GM18505 (cell line): ENCODE data around the gene ADARB2.
"Not testable (repeated sequence)": the region's sequence is repeated elsewhere in the genome, so short reads cannot be mapped to it uniquely, and the experiment has no call there.

Experiments
- ATAC-seq: cut with Tn5 transposase; IDR thresholded peaks from one replicate; pipeline ENCODE4 v1.9.1; 2021; ENCODE audit not compliant: unreplicated experiment
- POLR2A ChIP-seq: IDR thresholded peaks from 4 replicates; pipeline ENCODE4 v1.6.1; 2011; ENCODE audit warnings: borderline replicate concordance; ENCODE audit not compliant: insufficient read depth, insufficient read length; ENCODE audit errors: extremely low read depth

The ADARB2 gene

GRCh38 chr10:1462994-1463633 lies 274.2 kb downstream of the ADARB2 start:
- no peak for TF ChIP-seq POLR2A
- no peak for ATAC-seq

DNA sequence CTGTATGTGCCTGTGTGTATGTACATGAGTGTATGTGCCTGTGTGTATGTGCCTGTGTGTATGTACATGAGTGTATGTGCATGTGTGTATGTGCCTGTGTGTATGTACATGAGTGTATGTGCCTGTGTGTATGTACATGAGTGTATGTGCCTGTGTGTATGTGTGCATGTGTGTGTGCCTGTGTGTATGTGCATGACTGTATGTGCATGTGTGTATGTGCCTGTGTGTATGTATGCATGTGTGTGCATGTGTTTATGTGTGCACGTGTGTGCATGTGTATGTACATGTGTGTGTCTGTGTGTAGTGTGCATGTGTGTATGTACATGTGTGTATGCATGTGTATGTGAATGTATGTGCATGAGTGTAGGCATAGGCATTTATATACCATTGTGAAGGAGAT lies 274.8 kb downstream of the ADARB2 start:
- no peak for ATAC-seq
- no peak for TF ChIP-seq POLR2A

- no peak for ATAC-seq
These were observed 275.3 kb downstream of the ADARB2 start for GRCh38 chr10:1462032-1462431.

DNA sequence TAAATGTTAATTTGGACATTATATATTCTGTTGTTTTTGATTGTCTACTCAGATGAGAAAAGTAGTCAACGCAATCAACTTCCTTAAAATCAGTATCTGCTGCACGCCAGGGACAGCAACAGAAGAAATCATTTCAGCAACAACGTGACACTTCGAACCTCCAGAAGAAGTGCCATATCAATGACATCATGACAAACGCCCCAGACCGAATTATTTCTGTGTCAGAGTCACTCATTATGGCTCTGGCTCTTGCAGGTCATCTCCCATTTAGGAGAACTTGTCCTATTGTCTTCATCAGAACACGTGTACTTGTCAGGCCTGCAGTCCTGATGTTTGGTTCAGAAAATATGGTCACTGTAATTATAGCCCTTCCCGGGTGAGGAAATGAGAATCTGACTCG lies 276.3 kb downstream of the ADARB2 start:
- TF ChIP-seq POLR2A, result no peak
- ATAC-seq, result no peak

More at GRCh38 chr10:1462032-1462431, 275.3 kb downstream of the ADARB2 start:
- no peak for TF ChIP-seq POLR2A

GRCh38 chr10:1459664-1460063 lies 277.7 kb downstream of the ADARB2 start:
- ATAC-seq, result not testable (repeated sequence)

GRCh38 chr10:1454951-1455350 lies 282.4 kb downstream of the ADARB2 start:
- ATAC-seq, result no peak
- no peak for TF ChIP-seq POLR2A

DNA sequence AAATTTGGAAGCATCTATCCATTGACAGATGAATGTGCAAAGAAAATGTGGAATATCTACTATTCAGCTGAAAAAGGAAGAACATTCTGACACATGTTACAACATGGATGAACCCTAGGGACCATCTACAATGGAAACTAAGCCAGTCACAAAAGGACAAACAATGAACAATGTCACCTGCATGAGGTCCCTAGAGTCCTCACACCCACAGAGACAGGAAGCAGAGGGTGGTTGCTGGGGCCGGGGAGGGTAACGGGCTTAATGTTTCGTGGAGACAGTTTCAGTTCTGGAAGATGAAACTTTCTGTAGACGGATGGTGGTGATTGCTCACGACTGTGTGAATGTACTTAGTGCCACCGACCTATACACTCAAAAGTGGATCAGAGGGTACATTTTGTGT lies 282.9 kb downstream of the ADARB2 start:
- no peak for TF ChIP-seq POLR2A
- peak; percentile 98 for ATAC-seq

- TF ChIP-seq POLR2A, result no peak
- no peak for ATAC-seq
These were observed 284.5 kb downstream of the ADARB2 start for GRCh38 chr10:1452777-1453176.

DNA sequence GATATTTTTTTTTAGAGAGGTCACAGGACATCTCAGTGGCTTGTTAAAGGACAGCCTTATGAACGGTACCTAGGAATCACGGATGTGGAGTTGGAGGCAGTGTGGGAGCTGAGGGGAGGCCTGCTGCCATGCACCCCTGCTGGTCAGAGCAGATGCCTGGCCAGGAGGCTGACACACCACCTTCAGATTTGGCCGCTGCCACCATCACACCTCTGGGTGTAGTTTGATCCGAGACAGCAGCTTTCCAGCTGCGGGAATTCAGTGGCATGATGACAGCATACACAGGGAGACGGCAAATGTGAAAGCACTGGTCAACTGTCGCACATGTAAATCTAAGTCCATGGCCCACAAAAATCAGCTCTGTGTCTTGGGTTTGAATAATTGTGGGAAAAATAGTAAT lies 285.4 kb downstream of the ADARB2 start:
- no peak for ATAC-seq
- no peak for TF ChIP-seq POLR2A

DNA sequence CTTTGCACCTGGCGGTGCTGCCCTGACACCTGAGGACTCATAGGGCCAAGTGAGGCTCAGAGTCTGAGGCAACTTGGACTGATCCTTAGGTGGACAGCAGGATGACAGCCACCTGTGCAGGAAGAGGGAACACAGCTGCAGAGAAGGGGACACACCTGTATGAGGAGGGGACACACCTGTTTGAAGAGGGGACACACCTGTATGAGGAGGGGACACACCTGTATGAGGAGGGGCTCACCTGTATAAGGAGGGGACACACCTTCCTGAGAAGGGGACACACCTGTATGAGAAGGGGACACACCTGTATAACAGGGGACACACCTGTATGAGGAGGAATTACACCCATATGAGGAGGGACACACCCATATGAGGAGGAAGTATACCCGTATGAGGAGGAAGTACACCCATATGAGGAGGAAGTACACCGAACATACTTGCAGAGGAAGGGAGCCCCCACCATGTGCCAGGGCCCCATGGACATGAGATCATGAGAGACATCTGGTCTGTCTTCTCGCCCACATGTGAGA lies 285.9 kb downstream of the ADARB2 start:
- TF ChIP-seq POLR2A, result no peak
- no peak for ATAC-seq

DNA sequence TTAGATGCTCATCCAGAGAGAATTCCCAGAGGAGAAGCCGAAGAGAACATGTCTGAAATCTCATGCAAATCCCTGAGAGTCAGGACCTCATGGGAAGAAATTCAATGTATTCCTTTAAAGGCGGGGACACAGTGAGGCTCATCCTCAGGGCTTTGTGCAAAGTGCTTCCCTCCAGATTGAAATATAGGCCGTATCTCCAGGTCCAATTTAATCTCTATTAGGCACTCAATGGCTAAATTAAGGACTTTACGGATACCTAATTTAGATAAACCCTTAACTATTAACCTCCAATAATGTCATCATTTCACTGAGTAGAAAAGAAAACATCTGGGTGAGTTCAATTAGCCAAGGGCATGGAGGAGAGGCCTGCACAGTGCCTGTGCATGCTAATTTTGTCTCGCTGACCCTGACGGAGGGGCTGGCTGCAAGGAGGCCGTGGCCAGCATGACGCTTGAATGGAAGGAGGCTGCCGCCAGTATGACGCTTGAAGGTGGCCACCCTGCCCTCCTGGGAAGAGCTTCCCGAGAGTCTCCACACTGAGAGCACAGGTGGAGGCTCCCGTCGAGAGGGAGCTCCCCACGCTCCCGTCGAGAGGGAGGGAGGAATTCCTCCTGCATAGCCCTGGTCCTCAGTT lies 287.6 kb downstream of the ADARB2 start:
- ATAC-seq, result no peak
- no peak for TF ChIP-seq POLR2A

- no peak for ATAC-seq
- no peak for TF ChIP-seq POLR2A
These were observed 288.3 kb downstream of the ADARB2 start for GRCh38 chr10:1449021-1449420.

DNA sequence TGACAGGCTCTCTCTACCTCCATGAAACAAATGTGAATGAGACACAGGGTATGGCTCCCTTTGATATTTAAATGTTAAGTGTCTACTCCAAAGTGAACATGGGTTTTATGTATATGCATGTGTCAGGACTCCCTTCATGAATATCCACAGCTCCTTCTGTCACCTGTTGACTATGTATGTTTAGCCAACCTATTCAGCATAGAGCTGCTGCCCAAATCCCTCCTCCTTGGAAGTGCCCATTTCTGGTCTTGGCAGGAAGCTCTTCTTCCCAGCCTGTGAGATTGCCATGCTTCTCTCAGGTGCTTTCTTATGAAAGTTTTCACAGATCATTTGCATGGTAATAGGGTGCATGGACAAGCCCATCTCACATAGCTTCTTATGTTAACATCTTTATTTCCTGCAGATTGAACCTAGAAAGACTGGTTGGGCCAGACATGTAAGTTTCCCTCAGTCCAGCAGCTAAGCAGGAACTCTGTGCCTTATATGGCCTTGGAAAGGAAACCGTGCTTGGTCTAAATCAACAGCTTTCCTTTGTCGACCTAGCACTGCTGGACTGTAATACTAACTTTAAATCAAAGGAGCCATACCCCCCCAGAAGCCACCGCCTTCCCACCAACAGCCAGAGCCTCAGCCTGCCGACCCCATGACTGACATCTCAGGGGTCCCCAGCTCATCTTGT lies 288.9 kb downstream of the ADARB2 start:
- ATAC-seq, result no peak
- no peak for TF ChIP-seq POLR2A

DNA sequence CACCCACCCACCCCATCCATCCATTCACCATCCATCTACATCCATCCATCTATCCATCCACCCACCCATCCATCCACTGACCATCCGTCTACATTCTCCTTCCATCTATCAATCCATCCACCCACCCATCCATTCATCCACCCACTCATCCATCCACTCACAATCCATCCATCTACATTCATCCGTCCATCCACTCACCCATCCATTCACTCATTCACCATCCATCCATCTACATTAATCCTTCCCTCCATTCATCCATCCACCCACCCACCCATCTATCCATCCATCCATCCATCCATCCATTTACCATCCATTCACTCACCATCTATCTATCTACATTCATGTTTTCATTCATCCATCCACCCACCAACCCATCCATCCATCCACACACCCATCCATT lies 292.5 kb downstream of the ADARB2 start:
- TF ChIP-seq POLR2A, result no peak

More for the DNA sequence above, 292.5 kb downstream of the ADARB2 start:
- no peak for ATAC-seq
